Neural cell (in vitro differentiated cells): Measurements from ENCODE around the gene USP6NL. TPM values are rescaled to one million over a fixed set of nuclear protein-coding genes. Genes with fewer than 3 reads are reported as not detected.

ENCODE experiments used
- H2AFZ ChIP-seq: fragments of 200-600, 300-800 bp; sonication (generic), shearing (Covaris generic); 2 replicates; pipeline ENCODE4 v1.6.0; 2014; ENCODE audit warnings: low read depth, mild to moderate bottlenecking, antibody characterized with exemption, low read length, moderate library complexity
- H3F3A ChIP-seq: fragments of 200-600 bp; shearing (Covaris generic); 2 replicates; pipeline ENCODE4 v1.6.1; 2016; ENCODE audit warnings: mild to moderate bottlenecking, moderate library complexity, mixed read lengths, antibody characterized with exemption, low read length; ENCODE audit not compliant: insufficient read depth, poor library complexity, severe bottlenecking
- H3K27ac ChIP-seq: fragments of 200-600, 300-800 bp; sonication (generic), shearing (Covaris generic); 2 replicates; pipeline ENCODE4 v1.5.1; 2014; ENCODE audit warnings: mild to moderate bottlenecking, low read length, moderate library complexity
- H3K27me3 ChIP-seq: fragments of 300-800, 200-600 bp; sonication (generic), shearing (Covaris generic); 2 replicates; pipeline ENCODE4 v1.6.0; 2014; ENCODE audit warnings: mild to moderate bottlenecking, low read depth, low read length, moderate library complexity; ENCODE audit not compliant: insufficient read depth
- H3K36me3 ChIP-seq: fragments of 300-800, 200-600 bp; sonication (generic), shearing (Covaris generic); 2 replicates; pipeline ENCODE4 v1.5.1; 2014; ENCODE audit warnings: mild to moderate bottlenecking, antibody characterized with exemption, low read length, moderate library complexity; ENCODE audit not compliant: insufficient read depth
- H3K4me2 ChIP-seq: fragments of 300-800, 200-600 bp; sonication (generic), shearing (Covaris generic); 2 replicates; pipeline ENCODE4 v1.6.0; 2014; ENCODE audit warnings: mild to moderate bottlenecking, low read length
- H3K4me3 ChIP-seq: fragments of 300-800, 200-600 bp; sonication (generic), shearing (Covaris generic); 2 replicates; pipeline ENCODE4 v1.5.1; 2014; ENCODE audit warnings: mild to moderate bottlenecking, low read length, moderate library complexity
- H3K79me2 ChIP-seq: fragments of 200-600 bp; shearing (Covaris generic); replicated peaks from 2 replicates; pipeline ENCODE4 v1.6.0; 2014; ENCODE audit warnings: mild to moderate bottlenecking, low read length, moderate library complexity; ENCODE audit not compliant: insufficient read depth
- H3K9ac ChIP-seq: fragments of 300-800, 200-600 bp; sonication (generic), shearing (Covaris generic); 2 replicates; pipeline ENCODE4 v1.6.1; 2016; ENCODE audit warnings: mild to moderate bottlenecking, low read length, mixed read lengths
- H3K9me2 ChIP-seq: fragments of 200-600 bp; shearing (Covaris generic); 2 replicates; pipeline ENCODE4 v1.6.1; 2016; ENCODE audit warnings: mild to moderate bottlenecking, low read length, mixed read lengths; ENCODE audit not compliant: insufficient read depth
- H3K9me3 ChIP-seq: fragments of 200-600, 300-800 bp; sonication (generic), shearing (Covaris generic); 2 replicates; pipeline ENCODE4 v1.6.1; 2016; ENCODE audit warnings: mild to moderate bottlenecking, mixed run types, low read length, moderate library complexity, mixed read lengths
- H4K20me1 ChIP-seq: fragments of 200-600 bp; shearing (Covaris generic); 2 replicates; pipeline ENCODE4 v1.6.1; 2016; ENCODE audit warnings: mild to moderate bottlenecking, mixed run types; ENCODE audit not compliant: insufficient read depth
- EP300 ChIP-seq: fragments of 450-650 bp; conservative IDR thresholded peaks from 2 replicates; pipeline ENCODE4 v1.6.1; 2014; ENCODE audit warnings: antibody characterized with exemption, mild to moderate bottlenecking, moderate library complexity; ENCODE audit not compliant: poor library complexity, severe bottlenecking
- EZH2 ChIP-seq: fragments of 200-600, 300-800 bp; shearing (Covaris generic), sonication (generic); IDR thresholded peaks from 2 replicates; pipeline ENCODE4 v1.6.1; 2014; ENCODE audit warnings: antibody characterized with exemption, low read length, borderline replicate concordance, mild to moderate bottlenecking; ENCODE audit not compliant: insufficient read depth, poor library complexity, severe bottlenecking
- MXI1 ChIP-seq: fragments of 450-650 bp; conservative IDR thresholded peaks from 2 replicates; pipeline ENCODE4 v1.6.1; 2014; ENCODE audit warnings: antibody characterized with exemption, mild to moderate bottlenecking; ENCODE audit not compliant: poor library complexity, severe bottlenecking
- POLR2AphosphoS5 ChIP-seq: IDR thresholded peaks from 2 replicates; pipeline ENCODE4 v1.6.1; 2012
- RAD21 ChIP-seq: fragments of 450-650 bp; conservative IDR thresholded peaks from 2 replicates; pipeline ENCODE4 v1.6.1; 2014; ENCODE audit warnings: antibody characterized with exemption, mild to moderate bottlenecking, moderate library complexity
- SMC3 ChIP-seq: fragments of 450-650 bp; conservative IDR thresholded peaks from 2 replicates; pipeline ENCODE4 v1.6.1; 2014; ENCODE audit warnings: antibody characterized with exemption, mild to moderate bottlenecking, moderate library complexity; ENCODE audit not compliant: poor library complexity
- TAF1 ChIP-seq: IDR thresholded peaks from 2 replicates; pipeline ENCODE4 v1.6.1; 2012; ENCODE audit warnings: low read depth
- polyA plus RNA-seq: library from polyadenylated mRNA; depleted of rRNA; stranded (reverse); fragments of >200 nt; gene quantifications from 2 replicates; pipeline ENCODE4 v1.2.3, GENCODE V29; 2014
- TF ChIP-seq, protein P1 (sequence below): IDR thresholded peaks from 2 replicates; pipeline ENCODE4 v1.6.1; 2012; ENCODE audit warnings: borderline replicate concordance
- TF ChIP-seq, protein P2 (sequence below): fragments of 450-650 bp; IDR thresholded peaks from 2 replicates; pipeline ENCODE4 v1.5.1; 2014; ENCODE audit warnings: antibody characterized with exemption, mild to moderate bottlenecking, moderate library complexity; ENCODE audit not compliant: poor library complexity, severe bottlenecking

Gene USP6NL
- polyA plus RNA-seq, 1 donor from 2014 or later = 39.9 TPM

GRCh38 chr10:11416974-11417373 is 194.5 kb downstream of the USP6NL start:
- TF ChIP-seq RAD21 (no peak), EZH2 (no peak), TAF1 (no peak), POLR2AphosphoS5 (no peak), MXI1 (no peak), EP300 (no peak), SMC3 (no peak)
- TF ChIP-seq, protein P1, sequence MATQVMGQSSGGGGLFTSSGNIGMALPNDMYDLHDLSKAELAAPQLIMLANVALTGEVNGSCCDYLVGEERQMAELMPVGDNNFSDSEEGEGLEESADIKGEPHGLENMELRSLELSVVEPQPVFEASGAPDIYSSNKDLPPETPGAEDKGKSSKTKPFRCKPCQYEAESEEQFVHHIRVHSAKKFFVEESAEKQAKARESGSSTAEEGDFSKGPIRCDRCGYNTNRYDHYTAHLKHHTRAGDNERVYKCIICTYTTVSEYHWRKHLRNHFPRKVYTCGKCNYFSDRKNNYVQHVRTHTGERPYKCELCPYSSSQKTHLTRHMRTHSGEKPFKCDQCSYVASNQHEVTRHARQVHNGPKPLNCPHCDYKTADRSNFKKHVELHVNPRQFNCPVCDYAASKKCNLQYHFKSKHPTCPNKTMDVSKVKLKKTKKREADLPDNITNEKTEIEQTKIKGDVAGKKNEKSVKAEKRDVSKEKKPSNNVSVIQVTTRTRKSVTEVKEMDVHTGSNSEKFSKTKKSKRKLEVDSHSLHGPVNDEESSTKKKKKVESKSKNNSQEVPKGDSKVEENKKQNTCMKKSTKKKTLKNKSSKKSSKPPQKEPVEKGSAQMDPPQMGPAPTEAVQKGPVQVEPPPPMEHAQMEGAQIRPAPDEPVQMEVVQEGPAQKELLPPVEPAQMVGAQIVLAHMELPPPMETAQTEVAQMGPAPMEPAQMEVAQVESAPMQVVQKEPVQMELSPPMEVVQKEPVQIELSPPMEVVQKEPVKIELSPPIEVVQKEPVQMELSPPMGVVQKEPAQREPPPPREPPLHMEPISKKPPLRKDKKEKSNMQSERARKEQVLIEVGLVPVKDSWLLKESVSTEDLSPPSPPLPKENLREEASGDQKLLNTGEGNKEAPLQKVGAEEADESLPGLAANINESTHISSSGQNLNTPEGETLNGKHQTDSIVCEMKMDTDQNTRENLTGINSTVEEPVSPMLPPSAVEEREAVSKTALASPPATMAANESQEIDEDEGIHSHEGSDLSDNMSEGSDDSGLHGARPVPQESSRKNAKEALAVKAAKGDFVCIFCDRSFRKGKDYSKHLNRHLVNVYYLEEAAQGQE = no peak
- Histone ChIP-seq H3K4me2 (no peak overlapping the region), H3K9me3 (peaks cover 5% of the 10 kb centered on the region), H4K20me1 (no peaks in the 10 kb centered on the region), H3K79me2 (no peaks in the 10 kb centered on the region), H3K9ac (no peak overlapping the region), H3K27ac (no peak overlapping the region), H3K9me2 (no peaks in the 10 kb centered on the region), H3F3A (no peaks in the 10 kb centered on the region), H3K4me3 (no peak overlapping the region), H2AFZ (no peak overlapping the region), H3K36me3 (no peaks in the 10 kb centered on the region), H3K27me3 (no peaks in the 10 kb centered on the region)

GRCh38 chr10:11415095-11415494 is 196.4 kb downstream of the USP6NL start:
- no peaks in the 10 kb centered on the region for H3F3A ChIP-seq
- H3K27me3 ChIP-seq = no peaks in the 10 kb centered on the region
- no peak overlapping the region for H2AFZ ChIP-seq
- H3K4me3 ChIP-seq = no peak overlapping the region
- no peaks in the 10 kb centered on the region for H3K36me3 ChIP-seq
- TF ChIP-seq POLR2AphosphoS5 = no peak
- no peak for TF ChIP-seq MXI1
- TF ChIP-seq RAD21 = no peak
- no peak for TF ChIP-seq SMC3
- TF ChIP-seq, protein P2, sequence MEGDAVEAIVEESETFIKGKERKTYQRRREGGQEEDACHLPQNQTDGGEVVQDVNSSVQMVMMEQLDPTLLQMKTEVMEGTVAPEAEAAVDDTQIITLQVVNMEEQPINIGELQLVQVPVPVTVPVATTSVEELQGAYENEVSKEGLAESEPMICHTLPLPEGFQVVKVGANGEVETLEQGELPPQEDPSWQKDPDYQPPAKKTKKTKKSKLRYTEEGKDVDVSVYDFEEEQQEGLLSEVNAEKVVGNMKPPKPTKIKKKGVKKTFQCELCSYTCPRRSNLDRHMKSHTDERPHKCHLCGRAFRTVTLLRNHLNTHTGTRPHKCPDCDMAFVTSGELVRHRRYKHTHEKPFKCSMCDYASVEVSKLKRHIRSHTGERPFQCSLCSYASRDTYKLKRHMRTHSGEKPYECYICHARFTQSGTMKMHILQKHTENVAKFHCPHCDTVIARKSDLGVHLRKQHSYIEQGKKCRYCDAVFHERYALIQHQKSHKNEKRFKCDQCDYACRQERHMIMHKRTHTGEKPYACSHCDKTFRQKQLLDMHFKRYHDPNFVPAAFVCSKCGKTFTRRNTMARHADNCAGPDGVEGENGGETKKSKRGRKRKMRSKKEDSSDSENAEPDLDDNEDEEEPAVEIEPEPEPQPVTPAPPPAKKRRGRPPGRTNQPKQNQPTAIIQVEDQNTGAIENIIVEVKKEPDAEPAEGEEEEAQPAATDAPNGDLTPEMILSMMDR = no peak
- TF ChIP-seq TAF1 = no peak
- TF ChIP-seq EZH2 = no peak
- TF ChIP-seq EP300 = no peak
- TF ChIP-seq, protein P1 = no peak
- no peaks in the 10 kb centered on the region for H4K20me1 ChIP-seq
- H3K9ac ChIP-seq = no peak overlapping the region
- no peaks in the 10 kb centered on the region for H3K79me2 ChIP-seq
- H3K4me2 ChIP-seq = no peak overlapping the region
- peaks cover 6% of the 10 kb centered on the region for H3K9me3 ChIP-seq
- no peaks in the 10 kb centered on the region for H3K9me2 ChIP-seq
- no peak overlapping the region for H3K27ac ChIP-seq
